ENCODE results near the gene HSD3B7.
"Not testable (repeated sequence)": the region's sequence is repeated elsewhere in the genome, so short reads cannot be mapped to it uniquely, and the experiment has no call there.

Gene HSD3B7

GRCh38 chr16:30998852-30999761 lies 14.1 kb downstream of the HSD3B7 start:
- DNase-seq (ENCODE audit: low read depth in 1 of 2, low spot score in 1 of 2) = no peak

GRCh38 chr16:31000671-31001382 lies 15.8 kb downstream of the HSD3B7 start:
- DNase-seq (ENCODE audit: low read depth in 1 of 2, low spot score in 1 of 2) = no peak

- DNase-seq (ENCODE audit: low read depth in 1 of 2, low spot score in 1 of 2) = no peak
These were observed 16.7 kb downstream of the HSD3B7 start for GRCh38 chr16:31001507-31002249.

GRCh38 chr16:31002250-31002700 lies 17.3 kb downstream of the HSD3B7 start:
- DNase-seq (ENCODE audit: low read depth in 1 of 2, low spot score in 1 of 2) = no peak

- DNase-seq (ENCODE audit: low read depth in 1 of 2, low spot score in 1 of 2) = no peak
These were observed 17.9 kb downstream of the HSD3B7 start for GRCh38 chr16:31002862-31003341.

- no peak for DNase-seq (ENCODE audit: low read depth in 1 of 2, low spot score in 1 of 2)
These were observed 18.7 kb downstream of the HSD3B7 start for GRCh38 chr16:31003744-31004143.

GRCh38 chr16:31004658-31005057 lies 19.7 kb downstream of the HSD3B7 start:
- no peak for DNase-seq (ENCODE audit: low read depth in 1 of 2, low spot score in 1 of 2)

GRCh38 chr16:31005350-31006085 lies 20.5 kb downstream of the HSD3B7 start:
- no peak for DNase-seq (ENCODE audit: low read depth in 1 of 2, low spot score in 1 of 2)

- DNase-seq (ENCODE audit: low read depth in 1 of 2, low spot score in 1 of 2) = no peak
These were observed 21.0 kb downstream of the HSD3B7 start for GRCh38 chr16:31006086-31006385.

GRCh38 chr16:31006589-31006988 lies 21.6 kb downstream of the HSD3B7 start:
- DNase-seq (ENCODE audit: low read depth in 1 of 2, low spot score in 1 of 2) = no peak

- no peak for DNase-seq (ENCODE audit: low read depth in 1 of 2, low spot score in 1 of 2)
These were observed 22.7 kb downstream of the HSD3B7 start for GRCh38 chr16:31007684-31008083.

GRCh38 chr16:31008149-31008548 lies 23.1 kb downstream of the HSD3B7 start:
- DNase-seq (ENCODE audit: low read depth in 1 of 2, low spot score in 1 of 2) = no peak

GRCh38 chr16:31008551-31008950 lies 23.5 kb downstream of the HSD3B7 start:
- DNase-seq (ENCODE audit: low read depth in 1 of 2, low spot score in 1 of 2) = no peak

- no peak for DNase-seq (ENCODE audit: low read depth in 1 of 2, low spot score in 1 of 2)
These were observed 24.1 kb downstream of the HSD3B7 start for GRCh38 chr16:31009120-31009519.

GRCh38 chr16:31009894-31010584 lies 25.0 kb downstream of the HSD3B7 start:
- DNase-seq (ENCODE audit: low read depth in 1 of 2, low spot score in 1 of 2) = no peak

- DNase-seq (ENCODE audit: low read depth in 1 of 2, low spot score in 1 of 2) = peak in 1 of 2 donors; percentile 20
These were observed 25.7 kb downstream of the HSD3B7 start, which contains the start of gene STX1B for GRCh38 chr16:31010585-31011325. STX1B (minus strand) TSS chr16:31010638; CDS start chr16:31010396, 242 bp downstream.

- DNase-seq (ENCODE audit: low read depth in 1 of 2, low spot score in 1 of 2) = not testable (repeated sequence)
These were observed 26.8 kb downstream of the HSD3B7 start for GRCh38 chr16:31011815-31012214.

- DNase-seq (ENCODE audit: low read depth in 1 of 2, low spot score in 1 of 2) = not testable (repeated sequence)
These were observed 28.3 kb downstream of the HSD3B7 start for GRCh38 chr16:31013292-31013691.

- no peak for DNase-seq (ENCODE audit: low read depth in 1 of 2, low spot score in 1 of 2)
These were observed 31.0 kb downstream of the HSD3B7 start for GRCh38 chr16:31016018-31016417.
